HG03135 (cell line): ENCODE measurements around the gene RASAL1.

ENCODE experiments used
- ATAC-seq: cut with Tn5 transposase; IDR thresholded peaks from one replicate; pipeline ENCODE4 v1.9.1; 2021; ENCODE audit warnings: mild to moderate bottlenecking, moderate library complexity; ENCODE audit not compliant: unreplicated experiment

Gene RASAL1

GRCh38 chr12:113135178-113136127, at the start of gene RASAL1:
RASAL1 (minus strand) TSS chr12:113135761; CDS start chr12:113135462, 299 bp downstream.
- no peak for ATAC-seq

- ATAC-seq, result peak; percentile 80
These were observed 49.3 kb upstream of the RASAL1 start for GRCh38 chr12:113184900-113185179.

GRCh38 chr12:113184098-113184899, 48.7 kb upstream of the RASAL1 start:
- ATAC-seq, result peak; percentile 56

- ATAC-seq, result no peak
These were observed 47.5 kb upstream of the RASAL1 start for GRCh38 chr12:113183030-113183589.

- no peak for ATAC-seq
These were observed 46.4 kb upstream of the RASAL1 start for GRCh38 chr12:113181975-113182374.

GRCh38 chr12:113180333-113180732, 44.8 kb upstream of the RASAL1 start:
- no peak for ATAC-seq

GRCh38 chr12:113179023-113179422, 43.5 kb upstream of the RASAL1 start:
- no peak for ATAC-seq

- peak; percentile 56 for ATAC-seq
These were observed 39.2 kb upstream of the RASAL1 start for GRCh38 chr12:113174461-113175384.

GRCh38 chr12:113173081-113173698, 37.6 kb upstream of the RASAL1 start:
- ATAC-seq, result peak; percentile 54

- no peak for ATAC-seq
These were observed 36.6 kb upstream of the RASAL1 start for GRCh38 chr12:113172185-113172584.

- no peak for ATAC-seq
These were observed 36.0 kb upstream of the RASAL1 start for GRCh38 chr12:113171543-113171942.

GRCh38 chr12:113170926-113171325, 35.4 kb upstream of the RASAL1 start:
- ATAC-seq, result no peak

GRCh38 chr12:113170457-113170856, 34.9 kb upstream of the RASAL1 start:
- ATAC-seq, result no peak

- no peak for ATAC-seq
These were observed 34.1 kb upstream of the RASAL1 start for GRCh38 chr12:113169697-113170096.

- ATAC-seq, result no peak
These were observed 32.3 kb upstream of the RASAL1 start for GRCh38 chr12:113167868-113168267.

GRCh38 chr12:113165521-113166450, 30.2 kb upstream of the RASAL1 start:
- no peak for ATAC-seq

GRCh38 chr12:113164014-113164413, 28.5 kb upstream of the RASAL1 start:
- no peak for ATAC-seq

GRCh38 chr12:113163030-113163360, 27.4 kb upstream of the RASAL1 start:
- no peak for ATAC-seq
